ENCODE results near the gene TMEM219. TPM values are rescaled to one million over a fixed set of nuclear protein-coding genes. Genes with fewer than 3 reads are reported as not detected.

Gene TMEM219
- total RNA-seq, 1 experiment from 2014 or later, result 48.3 TPM

DNA sequence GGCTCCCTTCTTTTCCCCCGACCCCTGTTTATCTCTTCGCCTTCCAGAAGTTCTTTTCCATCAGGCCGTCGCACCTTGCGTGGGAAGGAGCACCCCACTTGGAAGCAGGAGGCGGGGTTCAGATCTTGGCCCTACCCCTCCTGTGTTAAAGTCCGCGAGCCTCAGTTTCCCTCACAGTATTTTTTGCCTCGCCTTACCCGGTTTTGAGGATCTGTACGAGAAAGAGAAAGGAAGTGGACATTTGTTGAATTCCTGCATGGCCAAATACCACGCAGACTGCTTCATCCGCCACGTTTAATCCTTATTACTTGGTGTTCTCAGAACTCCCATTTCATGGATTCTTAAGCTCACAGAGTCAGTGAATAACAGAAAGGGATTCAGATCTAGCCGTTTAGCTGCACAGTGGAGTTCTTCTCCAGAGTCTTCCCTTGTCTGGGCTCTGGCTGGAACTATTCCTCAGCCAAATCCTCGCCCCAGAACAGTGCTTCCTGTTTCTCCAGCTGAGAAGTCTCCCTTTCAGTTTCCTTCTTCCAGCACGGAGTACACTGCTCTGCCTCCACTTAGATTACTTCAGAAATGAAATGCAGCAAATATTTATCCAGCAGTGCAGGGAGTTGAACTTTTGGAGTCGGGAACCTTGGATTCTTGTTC is 590 bp downstream of the TMEM219 start:
- BruUV-seq (replicated peaks), result TSS peak; percentile 88
- ChIA-PET POLR2A (ENCODE audit: low non-redundant PET) (interaction anchor here (0.7 kb wide), 1 partner anchor 11 kb away, joined by 3 read pairs; no protein-coding TSS in a partner anchor), CTCF (interaction anchor here (1.2 kb wide), 1 partner anchor 36 kb away, joined by 4 read pairs; the partner anchor contains the start of gene KCTD13)
- no peaks in the 10 kb centered on the region for H3K9me3 ChIP-seq (ENCODE audit: low read depth, low read length, poor library complexity, severe bottlenecking)
- H3K4me3 ChIP-seq (ENCODE audit: low read depth, low read length, poor library complexity, severe bottlenecking), result peak overlapping the region; percentile 65
- H3K27ac ChIP-seq (ENCODE audit: low read depth, low read length, poor library complexity, severe bottlenecking), result peak overlapping the region; percentile 90
- intact Hi-C loops (cut with micrococcal nuclease; ENCODE audit: unreplicated experiment), result loop anchor here (2.0 kb wide), 1 partner anchor 100 kb away; the partner anchor contains the start of gene CDIPT
- H3K36me3 ChIP-seq (ENCODE audit: insufficient read depth, low read length, poor library complexity, severe bottlenecking), result no peaks in the 10 kb centered on the region
- no peaks in the 10 kb centered on the region for H3K27me3 ChIP-seq (replicated peaks; ENCODE audit: insufficient read depth, low read depth, low read length, poor library complexity)
- no peak for TF ChIP-seq EZH2 (IDR thresholded peaks at IDR 0.05; ENCODE audit: borderline replicate concordance, low read depth, low read length, poor library complexity, severe bottlenecking)
- DNase-seq (ENCODE audit: low spot score), result peak; percentile 27
- H3K4me1 ChIP-seq (ENCODE audit: insufficient read depth, low read length, poor library complexity, severe bottlenecking), result peaks cover 13% of the 10 kb centered on the region

DNA sequence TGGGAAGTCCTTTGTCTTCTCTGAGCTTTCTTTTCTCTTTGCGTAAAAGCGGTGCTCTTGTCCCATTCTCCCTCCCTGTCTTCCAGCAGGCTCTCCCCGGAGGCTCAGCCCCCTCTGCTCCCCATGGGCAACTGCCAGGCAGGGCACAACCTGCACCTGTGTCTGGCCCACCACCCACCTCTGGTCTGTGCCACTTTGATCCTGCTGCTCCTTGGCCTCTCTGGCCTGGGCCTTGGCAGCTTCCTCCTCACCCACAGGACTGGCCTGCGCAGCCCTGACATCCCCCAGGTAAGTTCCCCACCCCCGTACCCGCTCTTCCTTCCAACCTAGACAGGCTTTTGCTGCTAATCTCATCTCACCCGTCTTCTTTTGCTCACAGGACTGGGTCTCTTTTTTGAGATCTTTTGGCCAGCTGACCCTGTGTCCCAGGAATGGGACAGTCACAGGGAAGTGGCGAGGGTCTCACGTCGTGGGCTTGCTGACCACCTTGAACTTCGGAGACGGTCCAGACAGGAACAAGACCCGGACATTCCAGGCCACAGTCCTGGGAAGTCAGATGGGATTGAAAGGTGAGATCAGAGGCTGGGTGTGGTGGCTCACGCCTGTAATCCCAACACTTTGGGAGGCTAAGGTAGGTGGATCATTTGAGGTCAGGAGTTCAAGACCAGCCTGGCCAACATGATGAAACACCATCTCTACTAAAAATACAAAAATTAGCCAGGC is 1.3 kb downstream of the TMEM219 start:
- TF ChIP-seq EZH2 (IDR thresholded peaks at IDR 0.05; ENCODE audit: borderline replicate concordance, low read depth, low read length, poor library complexity, severe bottlenecking), result no peak
- TF ChIP-seq, protein P1, sequence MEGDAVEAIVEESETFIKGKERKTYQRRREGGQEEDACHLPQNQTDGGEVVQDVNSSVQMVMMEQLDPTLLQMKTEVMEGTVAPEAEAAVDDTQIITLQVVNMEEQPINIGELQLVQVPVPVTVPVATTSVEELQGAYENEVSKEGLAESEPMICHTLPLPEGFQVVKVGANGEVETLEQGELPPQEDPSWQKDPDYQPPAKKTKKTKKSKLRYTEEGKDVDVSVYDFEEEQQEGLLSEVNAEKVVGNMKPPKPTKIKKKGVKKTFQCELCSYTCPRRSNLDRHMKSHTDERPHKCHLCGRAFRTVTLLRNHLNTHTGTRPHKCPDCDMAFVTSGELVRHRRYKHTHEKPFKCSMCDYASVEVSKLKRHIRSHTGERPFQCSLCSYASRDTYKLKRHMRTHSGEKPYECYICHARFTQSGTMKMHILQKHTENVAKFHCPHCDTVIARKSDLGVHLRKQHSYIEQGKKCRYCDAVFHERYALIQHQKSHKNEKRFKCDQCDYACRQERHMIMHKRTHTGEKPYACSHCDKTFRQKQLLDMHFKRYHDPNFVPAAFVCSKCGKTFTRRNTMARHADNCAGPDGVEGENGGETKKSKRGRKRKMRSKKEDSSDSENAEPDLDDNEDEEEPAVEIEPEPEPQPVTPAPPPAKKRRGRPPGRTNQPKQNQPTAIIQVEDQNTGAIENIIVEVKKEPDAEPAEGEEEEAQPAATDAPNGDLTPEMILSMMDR (conservative IDR thresholded peaks at IDR 0.05; ENCODE audit: low read depth, low read length), result no peak
- Histone ChIP-seq H3K36me3 (ENCODE audit: insufficient read depth, low read length, poor library complexity, severe bottlenecking) (no peaks in the 10 kb centered on the region), H3K27ac (ENCODE audit: low read depth, low read length, poor library complexity, severe bottlenecking) (peak overlapping the region; percentile 90), H3K4me1 (ENCODE audit: insufficient read depth, low read length, poor library complexity, severe bottlenecking) (peaks cover 13% of the 10 kb centered on the region), H3K4me3 (ENCODE audit: low read depth, low read length, poor library complexity, severe bottlenecking) (peak overlapping the region; percentile 65), H3K9me3 (ENCODE audit: low read depth, low read length, poor library complexity, severe bottlenecking) (no peaks in the 10 kb centered on the region), H3K27me3 (replicated peaks; ENCODE audit: insufficient read depth, low read depth, low read length, poor library complexity) (no peaks in the 10 kb centered on the region)
- DNase-seq (ENCODE audit: low spot score), result no peak
- CTCF ChIA-PET, result no interaction called here
- intact Hi-C loops (cut with micrococcal nuclease; ENCODE audit: unreplicated experiment), result loop anchor here (2.0 kb wide), 1 partner anchor 100 kb away; the partner anchor contains the start of gene CDIPT
- no TSS peak for BruUV-seq (replicated peaks)
- POLR2A ChIA-PET (ENCODE audit: low non-redundant PET), result interaction anchor here (0.7 kb wide), 1 partner anchor 10 kb away, joined by 3 read pairs; no protein-coding TSS in a partner anchor

DNA sequence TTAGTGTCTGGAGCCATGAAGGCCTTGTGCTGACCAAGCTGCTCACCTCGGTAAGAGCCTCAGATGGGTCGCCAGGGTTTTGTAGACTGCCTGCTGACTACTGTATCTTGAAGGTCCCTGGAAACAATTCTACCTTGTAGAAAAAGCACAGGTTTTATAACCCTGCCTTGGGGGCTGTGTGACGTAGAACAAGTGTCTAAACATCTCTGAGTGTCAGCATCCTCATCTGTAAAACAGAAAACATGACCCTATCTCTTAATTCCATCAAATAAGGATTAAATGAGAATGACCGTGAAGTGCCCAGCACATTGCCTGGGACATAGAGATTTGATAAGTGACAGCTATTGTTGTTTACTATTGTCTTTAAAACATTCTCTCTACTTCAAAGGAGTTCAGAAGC is 6.3 kb downstream of the TMEM219 start:
- H3K27me3 ChIP-seq (replicated peaks; ENCODE audit: insufficient read depth, low read depth, low read length, poor library complexity), result no peaks in the 10 kb centered on the region
- H3K4me3 ChIP-seq (ENCODE audit: low read depth, low read length, poor library complexity, severe bottlenecking), result no peak overlapping the region
- H3K36me3 ChIP-seq (ENCODE audit: insufficient read depth, low read length, poor library complexity, severe bottlenecking), result peaks cover 4% of the 10 kb centered on the region
- no peak for DNase-seq (ENCODE audit: low spot score)
- no peak for TF ChIP-seq EZH2 (IDR thresholded peaks at IDR 0.05; ENCODE audit: borderline replicate concordance, low read depth, low read length, poor library complexity, severe bottlenecking)
- TF ChIP-seq, protein P1 (conservative IDR thresholded peaks at IDR 0.05; ENCODE audit: low read depth, low read length), result no peak
- intact Hi-C loops (cut with micrococcal nuclease; ENCODE audit: unreplicated experiment), result no loop called here
- POLR2A ChIA-PET (ENCODE audit: low non-redundant PET), result no interaction called here
- no peak overlapping the region for H3K27ac ChIP-seq (ENCODE audit: low read depth, low read length, poor library complexity, severe bottlenecking)
- H3K9me3 ChIP-seq (ENCODE audit: low read depth, low read length, poor library complexity, severe bottlenecking), result peaks cover 5% of the 10 kb centered on the region
- no TSS peak for BruUV-seq (replicated peaks)
- CTCF ChIA-PET, result no interaction called here
- H3K4me1 ChIP-seq (ENCODE audit: insufficient read depth, low read length, poor library complexity, severe bottlenecking), result no peaks in the 10 kb centered on the region
